Measurements from ENCODE around the gene CLIP3. TPM values are rescaled to one million over a fixed set of nuclear protein-coding genes. Genes with fewer than 3 reads are reported as not detected.

CLIP3 gene
- total and polyA plus RNA-seq, 9 of the 15 experiments (the other 6 are each of a cell fraction or from before 2014, with no cell fraction given), result 0.01 to 0.50 (median 0.15) TPM; not detected in 1

DNA sequence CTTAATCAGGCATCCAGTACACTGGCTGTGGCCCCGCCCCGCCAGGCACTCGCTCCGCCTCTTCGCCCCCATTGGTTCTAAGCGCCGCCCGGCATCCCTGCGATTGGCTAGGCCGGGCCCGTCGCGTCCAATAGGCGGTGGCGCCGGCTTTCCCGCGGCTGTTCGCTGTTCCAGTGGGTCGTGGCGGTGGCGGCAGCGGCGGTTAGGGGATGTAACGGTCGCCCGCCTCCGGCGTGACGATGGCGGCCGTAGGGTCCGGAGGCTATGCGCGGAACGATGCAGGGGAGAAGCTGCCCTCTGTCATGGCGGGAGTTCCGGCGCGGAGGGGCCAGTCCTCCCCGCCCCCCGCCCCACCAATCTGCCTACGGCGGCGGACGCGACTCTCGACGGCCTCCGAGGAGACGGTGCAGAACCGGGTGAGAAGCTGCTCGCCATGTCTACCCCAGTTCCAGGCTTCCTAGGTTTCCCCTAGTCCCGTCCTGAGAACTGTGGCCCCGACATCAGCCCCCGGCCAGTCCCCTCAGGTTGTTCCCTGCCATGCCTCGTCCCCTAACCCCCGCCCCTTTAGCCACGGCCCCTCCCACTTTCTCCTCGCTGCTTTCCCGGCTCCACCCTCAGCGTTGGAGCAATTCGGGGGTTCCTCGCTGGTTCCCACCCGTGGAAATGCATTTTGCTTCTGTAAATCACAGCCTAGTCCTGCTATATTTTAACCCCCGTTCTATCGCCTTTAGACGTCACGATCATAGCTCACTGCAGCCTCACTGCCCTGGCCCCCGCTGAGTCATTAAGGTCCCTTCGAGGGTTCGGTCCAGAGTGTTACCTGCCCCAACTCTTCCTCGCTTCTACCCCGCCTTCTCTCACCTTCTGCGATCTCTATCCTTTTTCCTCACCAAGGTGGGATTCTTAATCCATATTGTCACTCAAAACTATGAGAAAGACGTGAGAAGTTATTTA, 22.3 kb upstream of the CLIP3 start, which contains the start of gene WDR62 (continued):
- TF ChIP-seq, protein P1, sequence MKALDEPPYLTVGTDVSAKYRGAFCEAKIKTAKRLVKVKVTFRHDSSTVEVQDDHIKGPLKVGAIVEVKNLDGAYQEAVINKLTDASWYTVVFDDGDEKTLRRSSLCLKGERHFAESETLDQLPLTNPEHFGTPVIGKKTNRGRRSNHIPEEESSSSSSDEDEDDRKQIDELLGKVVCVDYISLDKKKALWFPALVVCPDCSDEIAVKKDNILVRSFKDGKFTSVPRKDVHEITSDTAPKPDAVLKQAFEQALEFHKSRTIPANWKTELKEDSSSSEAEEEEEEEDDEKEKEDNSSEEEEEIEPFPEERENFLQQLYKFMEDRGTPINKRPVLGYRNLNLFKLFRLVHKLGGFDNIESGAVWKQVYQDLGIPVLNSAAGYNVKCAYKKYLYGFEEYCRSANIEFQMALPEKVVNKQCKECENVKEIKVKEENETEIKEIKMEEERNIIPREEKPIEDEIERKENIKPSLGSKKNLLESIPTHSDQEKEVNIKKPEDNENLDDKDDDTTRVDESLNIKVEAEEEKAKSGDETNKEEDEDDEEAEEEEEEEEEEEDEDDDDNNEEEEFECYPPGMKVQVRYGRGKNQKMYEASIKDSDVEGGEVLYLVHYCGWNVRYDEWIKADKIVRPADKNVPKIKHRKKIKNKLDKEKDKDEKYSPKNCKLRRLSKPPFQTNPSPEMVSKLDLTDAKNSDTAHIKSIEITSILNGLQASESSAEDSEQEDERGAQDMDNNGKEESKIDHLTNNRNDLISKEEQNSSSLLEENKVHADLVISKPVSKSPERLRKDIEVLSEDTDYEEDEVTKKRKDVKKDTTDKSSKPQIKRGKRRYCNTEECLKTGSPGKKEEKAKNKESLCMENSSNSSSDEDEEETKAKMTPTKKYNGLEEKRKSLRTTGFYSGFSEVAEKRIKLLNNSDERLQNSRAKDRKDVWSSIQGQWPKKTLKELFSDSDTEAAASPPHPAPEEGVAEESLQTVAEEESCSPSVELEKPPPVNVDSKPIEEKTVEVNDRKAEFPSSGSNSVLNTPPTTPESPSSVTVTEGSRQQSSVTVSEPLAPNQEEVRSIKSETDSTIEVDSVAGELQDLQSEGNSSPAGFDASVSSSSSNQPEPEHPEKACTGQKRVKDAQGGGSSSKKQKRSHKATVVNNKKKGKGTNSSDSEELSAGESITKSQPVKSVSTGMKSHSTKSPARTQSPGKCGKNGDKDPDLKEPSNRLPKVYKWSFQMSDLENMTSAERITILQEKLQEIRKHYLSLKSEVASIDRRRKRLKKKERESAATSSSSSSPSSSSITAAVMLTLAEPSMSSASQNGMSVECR (CRISPR knock-in tag; IDR thresholded peaks at IDR 0.05), result 0 out of 2 replicates have a peak, but pooled peaks have one; percentile 10
- TF ChIP-seq CBFB (CRISPR knock-in tag; IDR thresholded peaks at IDR 0.05) (no peak), NFIX (CRISPR knock-in tag; IDR thresholded peaks at IDR 0.05; ENCODE audit: low read depth) (no peak), ZBTB7A (IDR thresholded peaks at IDR 0.05; ENCODE audit: borderline replicate concordance, control insufficient read depth, low read depth, low read length) (no peak; the same call in 1 of the 2 replicates), ZNF780A (CRISPR knock-in tag; IDR thresholded peaks at IDR 0.05) (no peak), ZKSCAN3 (CRISPR knock-in tag; IDR thresholded peaks at IDR 0.05) (no peak), ELF1 (tag; IDR thresholded peaks at IDR 0.05) (no peak), MTA2 (IDR thresholded peaks at IDR 0.05; ENCODE audit: low read depth) (no peak), KDM4B (IDR thresholded peaks at IDR 0.05; ENCODE audit: borderline replicate concordance in 2 of 2, low read depth in 1 of 2) (0 out of 4 replicates have a peak, but pooled peaks of 1 of the 2 experiments have one; percentile 26), MECOM (CRISPR knock-in tag; IDR thresholded peaks at IDR 0.05) (no peak), TCFL5 (CRISPR knock-in tag; conservative IDR thresholded peaks at IDR 0.05) (no peak), ZNF253 (CRISPR knock-in tag; conservative IDR thresholded peaks at IDR 0.05) (no peak), LARP7 (IDR thresholded peaks at IDR 0.05) (no peak)
- TF ChIP-seq, protein P2, sequence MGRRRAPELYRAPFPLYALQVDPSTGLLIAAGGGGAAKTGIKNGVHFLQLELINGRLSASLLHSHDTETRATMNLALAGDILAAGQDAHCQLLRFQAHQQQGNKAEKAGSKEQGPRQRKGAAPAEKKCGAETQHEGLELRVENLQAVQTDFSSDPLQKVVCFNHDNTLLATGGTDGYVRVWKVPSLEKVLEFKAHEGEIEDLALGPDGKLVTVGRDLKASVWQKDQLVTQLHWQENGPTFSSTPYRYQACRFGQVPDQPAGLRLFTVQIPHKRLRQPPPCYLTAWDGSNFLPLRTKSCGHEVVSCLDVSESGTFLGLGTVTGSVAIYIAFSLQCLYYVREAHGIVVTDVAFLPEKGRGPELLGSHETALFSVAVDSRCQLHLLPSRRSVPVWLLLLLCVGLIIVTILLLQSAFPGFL (CRISPR knock-in tag; IDR thresholded peaks at IDR 0.05), result no peak
- TF ChIP-seq, protein P3, sequence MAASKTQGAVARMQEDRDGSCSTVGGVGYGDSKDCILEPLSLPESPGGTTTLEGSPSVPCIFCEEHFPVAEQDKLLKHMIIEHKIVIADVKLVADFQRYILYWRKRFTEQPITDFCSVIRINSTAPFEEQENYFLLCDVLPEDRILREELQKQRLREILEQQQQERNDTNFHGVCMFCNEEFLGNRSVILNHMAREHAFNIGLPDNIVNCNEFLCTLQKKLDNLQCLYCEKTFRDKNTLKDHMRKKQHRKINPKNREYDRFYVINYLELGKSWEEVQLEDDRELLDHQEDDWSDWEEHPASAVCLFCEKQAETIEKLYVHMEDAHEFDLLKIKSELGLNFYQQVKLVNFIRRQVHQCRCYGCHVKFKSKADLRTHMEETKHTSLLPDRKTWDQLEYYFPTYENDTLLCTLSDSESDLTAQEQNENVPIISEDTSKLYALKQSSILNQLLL (CRISPR knock-in tag; IDR thresholded peaks at IDR 0.05; ENCODE audit: borderline replicate concordance), result no peak
- TF ChIP-seq, protein P4, sequence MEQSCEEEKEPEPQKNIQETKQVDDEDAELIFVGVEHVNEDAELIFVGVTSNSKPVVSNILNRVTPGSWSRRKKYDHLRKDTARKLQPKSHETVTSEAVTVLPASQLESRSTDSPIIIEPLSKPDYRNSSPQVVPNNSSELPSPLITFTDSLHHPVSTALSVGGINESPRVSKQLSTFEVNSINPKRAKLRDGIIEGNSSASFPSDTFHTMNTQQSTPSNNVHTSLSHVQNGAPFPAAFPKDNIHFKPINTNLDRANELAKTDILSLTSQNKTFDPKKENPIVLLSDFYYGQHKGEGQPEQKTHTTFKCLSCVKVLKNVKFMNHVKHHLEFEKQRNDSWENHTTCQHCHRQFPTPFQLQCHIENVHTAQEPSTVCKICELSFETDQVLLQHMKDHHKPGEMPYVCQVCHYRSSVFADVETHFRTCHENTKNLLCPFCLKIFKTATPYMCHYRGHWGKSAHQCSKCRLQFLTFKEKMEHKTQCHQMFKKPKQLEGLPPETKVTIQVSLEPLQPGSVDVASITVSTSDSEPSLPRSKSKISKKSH (CRISPR knock-in tag; IDR thresholded peaks at IDR 0.05), result no peak
- TF ChIP-seq, protein P5, sequence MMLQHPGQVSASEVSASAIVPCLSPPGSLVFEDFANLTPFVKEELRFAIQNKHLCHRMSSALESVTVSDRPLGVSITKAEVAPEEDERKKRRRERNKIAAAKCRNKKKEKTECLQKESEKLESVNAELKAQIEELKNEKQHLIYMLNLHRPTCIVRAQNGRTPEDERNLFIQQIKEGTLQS (IDR thresholded peaks at IDR 0.05), result no peak
- TF ChIP-seq, protein P5 (CRISPR knock-in tag; conservative IDR thresholded peaks at IDR 0.05), result no peak; the same call in 1 of the 2 replicates

All from K562 (cell line).